ENCODE data around the gene CD6. TPM values are rescaled to one million over a fixed set of nuclear protein-coding genes. Genes with fewer than 3 reads are reported as not detected.

CD6 gene
- total RNA-seq, 1 donor from 2014 or later: not detected

DNA sequence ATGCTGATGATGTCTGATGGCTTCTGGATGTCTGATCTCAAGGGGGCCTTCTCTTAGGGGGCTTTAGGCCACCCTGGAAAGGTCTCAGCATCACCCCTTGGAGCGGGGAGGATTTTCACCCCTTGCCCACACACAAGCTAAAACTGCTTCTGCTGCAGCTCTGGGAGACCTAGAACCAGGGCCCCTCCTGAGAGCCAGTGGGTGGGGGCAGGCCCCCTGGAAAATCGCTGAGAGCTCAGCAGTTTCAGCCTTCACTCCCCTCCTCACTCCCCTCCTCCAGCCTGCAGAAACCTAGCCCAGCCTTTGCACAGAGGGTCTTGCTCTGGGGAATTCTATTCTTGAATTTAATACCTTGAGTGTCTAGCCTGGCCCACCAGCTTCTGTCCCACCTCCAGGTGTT lies 17.2 kb downstream of the CD6 start:
- Histone ChIP-seq H3K4me3 (ENCODE audit: low read depth, low read length) (no peak overlapping the region), H3K27me3 (ENCODE audit: control insufficient read depth, insufficient read depth, low read length) (peaks cover 3% of the 10 kb centered on the region), H3K36me3 (ENCODE audit: control insufficient read depth, insufficient read depth, low read length) (no peaks in the 10 kb centered on the region)
- TF ChIP-seq, protein P1, sequence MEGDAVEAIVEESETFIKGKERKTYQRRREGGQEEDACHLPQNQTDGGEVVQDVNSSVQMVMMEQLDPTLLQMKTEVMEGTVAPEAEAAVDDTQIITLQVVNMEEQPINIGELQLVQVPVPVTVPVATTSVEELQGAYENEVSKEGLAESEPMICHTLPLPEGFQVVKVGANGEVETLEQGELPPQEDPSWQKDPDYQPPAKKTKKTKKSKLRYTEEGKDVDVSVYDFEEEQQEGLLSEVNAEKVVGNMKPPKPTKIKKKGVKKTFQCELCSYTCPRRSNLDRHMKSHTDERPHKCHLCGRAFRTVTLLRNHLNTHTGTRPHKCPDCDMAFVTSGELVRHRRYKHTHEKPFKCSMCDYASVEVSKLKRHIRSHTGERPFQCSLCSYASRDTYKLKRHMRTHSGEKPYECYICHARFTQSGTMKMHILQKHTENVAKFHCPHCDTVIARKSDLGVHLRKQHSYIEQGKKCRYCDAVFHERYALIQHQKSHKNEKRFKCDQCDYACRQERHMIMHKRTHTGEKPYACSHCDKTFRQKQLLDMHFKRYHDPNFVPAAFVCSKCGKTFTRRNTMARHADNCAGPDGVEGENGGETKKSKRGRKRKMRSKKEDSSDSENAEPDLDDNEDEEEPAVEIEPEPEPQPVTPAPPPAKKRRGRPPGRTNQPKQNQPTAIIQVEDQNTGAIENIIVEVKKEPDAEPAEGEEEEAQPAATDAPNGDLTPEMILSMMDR (IDR thresholded peaks at IDR 0.05; ENCODE audit: insufficient read depth, low read length, severe bottlenecking): no peak
- DNase-seq (ENCODE audit: low read depth): no peak
- no peak for FAIRE-seq

DNA sequence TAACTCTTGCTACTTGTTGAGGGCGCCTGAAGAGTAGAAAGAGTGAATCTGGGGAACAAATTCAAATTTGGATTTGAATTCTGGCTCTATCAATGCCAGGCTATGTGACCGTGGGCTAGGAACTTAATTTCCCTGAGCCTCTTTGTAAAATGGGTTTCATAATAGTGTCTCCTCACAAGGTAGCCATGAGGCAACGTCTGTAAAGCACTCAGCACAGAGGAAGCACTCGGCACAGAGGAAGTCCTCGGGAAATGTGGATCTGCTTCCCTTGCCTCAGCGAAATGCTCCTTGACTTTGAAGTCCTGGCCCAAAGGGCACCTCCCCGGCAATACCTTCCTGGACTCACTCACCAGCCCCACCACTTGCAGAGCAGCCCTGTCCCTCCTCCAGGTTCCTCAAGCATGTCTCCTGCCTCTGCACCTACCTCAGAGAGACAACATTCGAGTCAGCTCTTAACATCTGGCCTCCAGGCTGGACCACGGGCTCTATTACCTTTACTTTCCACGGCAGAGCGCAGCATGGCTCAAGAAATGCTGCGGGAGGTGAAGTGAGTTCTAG lies 17.7 kb downstream of the CD6 start:
- Histone ChIP-seq H3K4me3 (ENCODE audit: low read depth, low read length) (no peak overlapping the region), H3K27me3 (ENCODE audit: control insufficient read depth, insufficient read depth, low read length) (peaks cover 3% of the 10 kb centered on the region), H3K36me3 (ENCODE audit: control insufficient read depth, insufficient read depth, low read length) (no peaks in the 10 kb centered on the region)
- TF ChIP-seq, protein P1 (IDR thresholded peaks at IDR 0.05; ENCODE audit: insufficient read depth, low read length, severe bottlenecking): no peak
- FAIRE-seq (no peak), DNase-seq (ENCODE audit: low read depth) (no peak)

DNA sequence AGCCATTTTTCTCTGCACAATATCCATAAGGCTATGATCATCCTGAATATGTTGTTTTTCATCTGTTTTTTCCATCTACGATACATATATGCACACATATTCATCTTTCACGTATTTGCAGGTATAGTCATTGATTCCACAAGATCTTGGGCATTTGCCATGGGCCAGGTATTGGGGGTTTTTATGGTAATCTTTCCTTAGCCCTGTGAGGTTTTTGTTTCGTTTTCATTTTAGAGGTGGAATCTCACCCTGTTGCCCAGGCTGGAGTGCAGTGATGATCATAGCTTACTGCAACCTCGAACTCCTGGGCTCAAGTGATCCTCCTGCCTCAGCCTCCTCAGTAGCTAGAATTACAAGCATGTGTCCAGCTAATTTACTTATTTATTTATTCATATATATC lies 20.0 kb downstream of the CD6 start:
- no peak for FAIRE-seq

DNA sequence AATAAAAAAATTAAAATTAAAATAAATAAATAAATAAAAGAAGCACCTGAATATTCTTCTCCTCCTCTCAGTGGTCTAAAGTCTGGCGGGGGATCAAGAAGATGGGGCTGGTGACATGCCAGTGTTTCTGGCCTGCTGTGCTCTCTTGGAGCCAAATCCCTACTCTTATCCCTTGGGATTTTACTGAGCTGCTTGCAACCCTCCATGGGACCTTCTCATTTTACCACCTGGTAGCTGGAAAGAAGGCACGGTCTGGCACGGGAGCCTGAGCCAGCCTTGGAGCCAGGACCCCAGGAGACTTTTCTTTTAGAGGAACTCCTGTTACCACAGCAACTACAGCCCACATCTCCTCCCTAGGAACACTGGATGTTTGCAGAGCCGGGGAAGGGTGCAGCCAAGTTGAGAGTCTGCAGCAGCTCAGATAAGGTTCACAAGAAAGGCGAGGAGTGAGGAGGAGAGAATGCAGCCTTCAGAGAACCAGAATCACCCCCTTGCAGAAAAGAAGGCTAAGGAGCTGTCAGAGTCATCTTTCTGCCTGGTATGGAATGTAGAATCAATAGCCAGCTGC lies 21.4 kb downstream of the CD6 start:
- TF ChIP-seq, protein P1 (IDR thresholded peaks at IDR 0.05; ENCODE audit: insufficient read depth, low read length, severe bottlenecking): no peak
- Histone ChIP-seq H3K4me3 (ENCODE audit: low read depth, low read length) (no peak overlapping the region), H3K36me3 (ENCODE audit: control insufficient read depth, insufficient read depth, low read length) (no peaks in the 10 kb centered on the region), H3K27me3 (ENCODE audit: control insufficient read depth, insufficient read depth, low read length) (peaks cover 3% of the 10 kb centered on the region)
- DNase-seq (ENCODE audit: low read depth) (no peak), FAIRE-seq (no peak)

More for the DNA sequence above, 20.0 kb downstream of the CD6 start:
- TF ChIP-seq, protein P1 (IDR thresholded peaks at IDR 0.05; ENCODE audit: insufficient read depth, low read length, severe bottlenecking): no peak
- Histone ChIP-seq H3K27me3 (ENCODE audit: control insufficient read depth, insufficient read depth, low read length) (peaks cover 3% of the 10 kb centered on the region), H3K36me3 (ENCODE audit: control insufficient read depth, insufficient read depth, low read length) (no peaks in the 10 kb centered on the region), H3K4me3 (ENCODE audit: low read depth, low read length) (no peak overlapping the region)
- no peak for DNase-seq (ENCODE audit: low read depth)

DNA sequence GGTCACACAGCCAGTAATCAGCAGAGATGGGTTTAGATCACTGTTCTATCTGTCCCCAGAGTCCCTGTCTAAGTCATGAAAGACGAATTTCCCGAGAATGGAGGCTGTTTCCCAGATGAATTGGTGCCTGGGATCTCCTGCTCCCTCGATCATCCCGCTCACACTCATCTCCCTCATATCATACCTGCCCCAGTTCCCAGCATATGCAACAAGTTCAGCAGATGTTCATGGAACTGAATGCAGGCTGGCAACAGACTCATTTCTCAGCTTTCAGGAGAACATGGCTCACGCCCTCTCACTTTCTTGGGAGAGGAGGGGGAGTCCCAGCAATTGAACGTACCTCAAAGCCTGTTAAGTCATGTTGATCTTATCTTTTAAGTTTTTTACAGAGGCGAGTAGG lies 22.1 kb downstream of the CD6 start:
- H3K4me3 ChIP-seq (ENCODE audit: low read depth, low read length): no peak overlapping the region
- no peak for FAIRE-seq

More for the DNA sequence above, 22.1 kb downstream of the CD6 start:
- TF ChIP-seq, protein P1 (IDR thresholded peaks at IDR 0.05; ENCODE audit: insufficient read depth, low read length, severe bottlenecking): no peak
- Histone ChIP-seq H3K36me3 (ENCODE audit: control insufficient read depth, insufficient read depth, low read length) (no peaks in the 10 kb centered on the region), H3K27me3 (ENCODE audit: control insufficient read depth, insufficient read depth, low read length) (peaks cover 3% of the 10 kb centered on the region)
- DNase-seq (ENCODE audit: low read depth): no peak
